ENCODE measurements around the gene TBC1D9.

GRCh38 chr4:140719022-140719421 lies 37.2 kb downstream of the TBC1D9 start:
- TF ChIP-seq SMC3 (IDR thresholded peaks at IDR 0.05; ENCODE audit: borderline replicate concordance, low read length), result no peak
- no peak for TF ChIP-seq ZBTB40 (IDR thresholded peaks at IDR 0.05; ENCODE audit: borderline replicate concordance)
- TF ChIP-seq BRCA1 (IDR thresholded peaks at IDR 0.05; ENCODE audit: low read depth, low read length), result no peak
